Endothelial cell of umbilical vein (primary cell): Measurements from ENCODE around the gene FNDC1. TPM values are rescaled to one million over a fixed set of nuclear protein-coding genes. Genes with fewer than 3 reads are reported as not detected.

ENCODE experiments used
- BruUV-seq: library from RNA; stranded (reverse); fragments of 400-500 nt; replicated peaks from 2 replicates; lab custom pipeline; 2021; lab: Mats Ljungman, UMichigan
- CTCF ChIA-PET: fragments of 300-600, 350-600 bp; sonication (Branson Sonifier 250); formaldehyde crosslinking; loops from one replicate; lab custom pipeline; 2021; ENCODE audit warnings: antibody characterized with exemption, inconsistent platforms; lab: Charles Lee
- POLR2A ChIA-PET: fragments of 300-600, 350-600 bp; sonication (Branson Sonifier 250); formaldehyde crosslinking; loops from one replicate; lab custom pipeline; 2021; ENCODE audit warnings: antibody characterized with exemption, inconsistent platforms; lab: Charles Lee
- DNase-seq: peaks from one replicate; pipeline ENCODE4 v3.0.0-alpha.2; 2011; ENCODE audit warnings: low read depth, low spot score
- FAIRE-seq: peaks from 2 replicates; lab custom pipeline; 2011; peaks lifted over from hg19 to GRCh38; lab: Jason Lieb, UNC
- H2AFZ ChIP-seq: 2 replicates; pipeline ENCODE4 v1.6.0; 2012; ENCODE audit warnings: low read depth, low read length, control low read depth, inconsistent platforms
- H3K27ac ChIP-seq: 2 replicates; pipeline ENCODE4 v1.5.1; 2011; ENCODE audit warnings: low read depth, mild to moderate bottlenecking, control low read depth, low read length, moderate library complexity; ENCODE audit not compliant: insufficient read depth
- H3K27me3 ChIP-seq, 2 experiments: 2 replicates each; pipeline versions ENCODE4 v1.6.0 to v1.6.1; 2011; ENCODE audit warnings: low read length in 2 of 2, mixed read lengths in 1 of 2; ENCODE audit not compliant: control insufficient read depth in 2 of 2, insufficient read depth in 2 of 2
- H3K36me3 ChIP-seq, 2 experiments: 2 replicates in 1 of 2; 3 replicates in 1 of 2; pipeline ENCODE4 v1.5.1; 2011; ENCODE audit warnings: low read length in 2 of 2, mild to moderate bottlenecking in 1 of 2, moderate library complexity in 1 of 2; ENCODE audit not compliant: control insufficient read depth in 2 of 2, insufficient read depth in 2 of 2; ENCODE audit errors: extremely low read depth in 1 of 2
- H3K4me1 ChIP-seq: 3 replicates; pipeline ENCODE4 v1.5.1; 2011; ENCODE audit warnings: mild to moderate bottlenecking, low read length; ENCODE audit not compliant: control insufficient read depth, insufficient read depth; ENCODE audit errors: extremely low read depth
- H3K4me2 ChIP-seq: 2 replicates; pipeline ENCODE4 v1.6.1; 2011; ENCODE audit warnings: low read length, control low read depth, mixed read lengths; ENCODE audit not compliant: insufficient read depth
- H3K4me3 ChIP-seq, 3 experiments: fragments of 200-600 bp in 1 of 3; sonication (generic), shearing (Covaris generic) in 1 of 3; replicated peaks in 1 of 3; 2 replicates each; pipeline ENCODE4 v1.5.1; 2011 to 2016; ENCODE audit warnings: control low read depth in 3 of 3, low read length in 3 of 3, mild to moderate bottlenecking in 2 of 3, inconsistent platforms in 1 of 3, low read depth in 1 of 3, moderate library complexity in 1 of 3; ENCODE audit not compliant: insufficient read depth in 1 of 3
- H3K79me2 ChIP-seq: 2 replicates; pipeline ENCODE4 v1.6.0; 2012; ENCODE audit warnings: low read length, inconsistent platforms; ENCODE audit not compliant: control insufficient read depth, insufficient read depth
- H3K9ac ChIP-seq: replicated peaks from 2 replicates; pipeline ENCODE3; 2011; ENCODE audit warnings: low read length, control low read depth; ENCODE audit not compliant: insufficient read depth; ENCODE audit errors: extremely low read depth
- H3K9me1 ChIP-seq: replicated peaks from 3 replicates; pipeline ENCODE4 v1.6.0; 2011; ENCODE audit warnings: mild to moderate bottlenecking, low read length; ENCODE audit not compliant: control insufficient read depth, insufficient read depth; ENCODE audit errors: extremely low read depth
- H3K9me3 ChIP-seq: replicated peaks from 2 replicates; pipeline ENCODE4 v1.5.1; 2012; ENCODE audit warnings: low read length, inconsistent platforms; ENCODE audit not compliant: control insufficient read depth, insufficient read depth
- H4K20me1 ChIP-seq: replicated peaks from 2 replicates; pipeline ENCODE3; 2011; ENCODE audit warnings: mild to moderate bottlenecking, low read length; ENCODE audit not compliant: control insufficient read depth, insufficient read depth; ENCODE audit errors: extremely low read depth
- CTCF ChIP-seq, 2 donors: IDR thresholded peaks; 1 replicate in 1 of 2; 2 replicates in 1 of 2; pipeline ENCODE4 v1.5.1; 2011; ENCODE audit warnings: low read length in 2 of 2, mild to moderate bottlenecking in 2 of 2, moderate library complexity in 2 of 2, control low read depth in 1 of 2, inconsistent platforms in 1 of 2, low read depth in 1 of 2; ENCODE audit not compliant: insufficient read depth in 1 of 2; ENCODE audit errors: extremely low read depth in 1 of 2
- EZH2 ChIP-seq: IDR thresholded peaks from 2 replicates; pipeline ENCODE4 v1.6.1; 2012; ENCODE audit warnings: borderline replicate concordance, low read depth, mild to moderate bottlenecking, moderate library complexity, low read length, inconsistent platforms; ENCODE audit not compliant: severe bottlenecking
- FOS ChIP-seq: IDR thresholded peaks from 2 replicates; pipeline ENCODE4 v1.6.1; 2011; ENCODE audit warnings: mild to moderate bottlenecking, low read length, moderate library complexity, borderline replicate concordance; ENCODE audit not compliant: insufficient read depth
- GATA2 ChIP-seq: IDR thresholded peaks from 2 replicates; pipeline ENCODE4 v1.7.0; 2011; ENCODE audit warnings: low read depth, mild to moderate bottlenecking, moderate library complexity, mixed read lengths, low read length; ENCODE audit not compliant: insufficient read length, insufficient read depth
- JUN ChIP-seq: IDR thresholded peaks from 2 replicates; pipeline ENCODE4 v1.6.1; 2011; ENCODE audit warnings: borderline replicate concordance, low read depth; ENCODE audit not compliant: insufficient read length, insufficient read depth
- MAX ChIP-seq: IDR thresholded peaks from 2 replicates; pipeline ENCODE4 v1.6.1; 2011; ENCODE audit not compliant: insufficient read depth, insufficient read length
- MYC ChIP-seq: IDR thresholded peaks from one replicate; pipeline ENCODE4 v1.6.1; 2011; ENCODE audit warnings: mild to moderate bottlenecking, low read depth, low read length
- POLR2A ChIP-seq: IDR thresholded peaks from 2 replicates; pipeline ENCODE4 v1.6.1; 2012; ENCODE audit warnings: low read depth, mild to moderate bottlenecking, control low read depth, low read length
- POLR2AphosphoS5 ChIP-seq: IDR thresholded peaks from 2 replicates; pipeline ENCODE4 v1.6.1; 2012; ENCODE audit warnings: low read depth, mild to moderate bottlenecking, control low read depth, low read length, moderate library complexity; ENCODE audit not compliant: insufficient read depth
- dilution Hi-C: fragments of 300-500 bp; cut with MboI; formaldehyde crosslinking; loops from one replicate; pipeline ENCODE4 v1.15.0; 2019; ENCODE audit warnings: low sequenced_read_pairs; ENCODE audit not compliant: extremely low pct_ligation_motif_present
- intact Hi-C: fragments of 100-400 bp; cut with micrococcal nuclease; formaldehyde crosslinking; loops from one replicate; pipeline ENCODE4 v1.10.0; 2022
- polyA plus RNA-seq, 4 experiments: library from polyadenylated mRNA; depleted of rRNA in 3 of 4; stranded (reverse) in 3 of 4; unstranded in 1 of 4; fragments of >200 nt; gene quantifications; 2 replicates each; pipeline versions ENCODE4 v1.2.1 to v1.2.3, GENCODE V29; 2011 to 2012; ENCODE audit warnings: missing spikeins in 1 of 4
- total RNA-seq: library from RNA; stranded (reverse); gene quantifications from 2 replicates; pipeline ENCODE4 v1.2.3, GENCODE V29; 2021

The FNDC1 gene
- total and polyA plus RNA-seq, 2 donors (not counting 3 experiments of a cell fraction or from before 2014, with no cell fraction given) = 0.04 TPM; not detected in 1

- Histone ChIP-seq H3K79me2 (no peaks in the 10 kb centered on the region), H3K4me1 (no peaks in the 10 kb centered on the region), H3K4me2 (no peak overlapping the region), H2AFZ (no peak overlapping the region), H3K27me3 (peaks cover 23 to 31% of the 10 kb centered on the region in 2 experiments), H3K27ac (no peak overlapping the region), H3K36me3 (no peaks in the 10 kb centered on the region), H4K20me1 (no peaks in the 10 kb centered on the region), H3K9me1 (no peaks in the 10 kb centered on the region), H3K4me3 (no peak overlapping the region), H3K9ac (no peak overlapping the region), H3K9me3 (no peaks in the 10 kb centered on the region)
- BruUV-seq = no TSS peak
- CTCF ChIA-PET = interaction anchor here (0.7 to 1.0 kb wide), 2 partner anchors 10 to 491 kb away, joined by 3 read pairs; no protein-coding TSS in a partner anchor
- no peak for FAIRE-seq
- TF ChIP-seq JUN = no peak
- TF ChIP-seq MYC = no peak
- no peak for TF ChIP-seq MAX
- no peak for TF ChIP-seq EZH2
- TF ChIP-seq POLR2A = no peak
- no peak for TF ChIP-seq FOS
- TF ChIP-seq CTCF (IDR thresholded peaks at IDR 0.05; ENCODE audit: extremely low read depth in 1 of 2, insufficient read depth in 1 of 2, low read depth in 1 of 2, low read length in 2 of 2) = no peak
- no peak for TF ChIP-seq GATA2
- TF ChIP-seq POLR2AphosphoS5 = no peak
- POLR2A ChIA-PET = no interaction called here
- no peak for DNase-seq
- dilution Hi-C loops (no loop called here), intact Hi-C loops (no loop called here)
Observed at GRCh38 chr6:159163901-159164370, 5.3 kb upstream of the FNDC1 start.
